Measurements from ENCODE around the gene LUM. TPM values are rescaled to one million over a fixed set of nuclear protein-coding genes. Genes with fewer than 3 reads are reported as not detected.

The LUM gene
- total RNA-seq, 1 donor from 2014 or later = 0.69 TPM

DNA sequence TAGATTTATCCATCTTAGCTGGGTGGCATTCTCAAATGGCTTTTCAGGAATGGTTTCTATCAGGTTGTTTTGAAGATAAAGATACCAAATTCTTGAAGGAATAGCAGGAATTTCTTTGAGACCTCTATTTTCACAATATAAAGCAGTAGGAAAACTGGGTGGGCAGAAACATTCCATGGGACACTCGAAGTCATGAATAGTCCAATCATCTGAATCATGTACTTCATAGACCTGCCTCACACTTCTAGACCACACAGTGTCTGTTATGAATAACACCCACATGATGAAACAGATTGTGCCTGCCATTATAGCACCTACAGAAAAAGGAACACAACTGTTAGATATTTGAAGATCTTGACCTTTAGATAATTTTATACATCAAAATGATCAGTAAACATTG, 55.3 kb downstream of the LUM start:
- H3K4me3 ChIP-seq (ENCODE audit: low read depth, low read length) = no peak overlapping the region
- no peak for DNase-seq (ENCODE audit: low read depth)
- TF ChIP-seq CTCF (conservative IDR thresholded peaks at IDR 0.05; ENCODE audit: low read depth, low read length) = no peak

- DNase-seq (ENCODE audit: low read depth) = no peak
- TF ChIP-seq CTCF (conservative IDR thresholded peaks at IDR 0.05; ENCODE audit: low read depth, low read length) = no peak
- H3K4me3 ChIP-seq (ENCODE audit: low read depth, low read length) = no peak overlapping the region
Observed at GRCh38 chr12:91053951-91054715, 57.2 kb downstream of the LUM start.

Other genes with a start within 250 kb of the LUM start
- not detected in 2 replicates for gene CCER1, start 156.3 kb downstream of the LUM start, total RNA-seq
- not detected in 2 replicates for gene EPYC, start 106.5 kb downstream of the LUM start, total RNA-seq
- not detected in 2 replicates for gene KERA, start 53.5 kb downstream of the LUM start, total RNA-seq
- gene DCN, start 71.3 kb upstream of the LUM start, total RNA-seq = 1.6 and 12.5 TPM in 2 replicates

Data from epithelial cell of proximal tubule (primary cell).